GM21367 (cell line): ENCODE results near the gene KCMF1.

Experiments
- ATAC-seq: cut with Tn5 transposase; IDR thresholded peaks from one replicate; pipeline ENCODE4 v1.9.1; 2021; ENCODE audit not compliant: unreplicated experiment

Gene KCMF1

DNA sequence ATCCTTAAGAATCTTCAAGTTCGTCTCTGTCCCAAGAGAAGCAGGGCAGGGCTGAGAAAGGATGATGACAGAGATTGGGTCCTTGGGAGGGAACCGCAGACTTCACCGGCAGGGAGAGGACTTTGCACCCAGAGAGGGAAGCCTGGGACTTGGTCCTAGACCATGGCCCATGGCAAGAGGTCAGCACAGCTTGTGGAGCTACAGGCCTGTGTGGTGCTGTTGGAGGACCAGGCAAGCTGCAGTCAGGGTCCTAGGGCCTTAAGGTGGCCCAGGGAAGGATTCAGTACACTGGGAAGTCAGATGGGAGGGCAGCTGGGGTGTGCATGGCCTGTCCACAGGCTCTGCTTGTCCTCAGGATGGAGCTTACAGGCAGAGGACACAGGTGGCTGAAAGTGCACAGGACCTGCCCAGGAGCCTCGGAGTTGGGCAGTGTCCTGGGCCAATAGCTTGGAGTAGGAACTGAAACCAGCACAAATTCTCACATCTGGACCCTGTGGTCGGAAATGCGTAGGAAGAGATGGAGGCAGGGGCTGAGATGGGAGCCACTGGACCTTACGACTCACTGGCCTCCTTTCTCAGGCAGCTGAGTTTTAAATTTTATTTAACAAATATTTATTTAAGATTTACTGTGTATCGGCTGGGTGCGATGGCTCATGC, 105.8 kb downstream of the KCMF1 start:
- ATAC-seq = no peak

DNA sequence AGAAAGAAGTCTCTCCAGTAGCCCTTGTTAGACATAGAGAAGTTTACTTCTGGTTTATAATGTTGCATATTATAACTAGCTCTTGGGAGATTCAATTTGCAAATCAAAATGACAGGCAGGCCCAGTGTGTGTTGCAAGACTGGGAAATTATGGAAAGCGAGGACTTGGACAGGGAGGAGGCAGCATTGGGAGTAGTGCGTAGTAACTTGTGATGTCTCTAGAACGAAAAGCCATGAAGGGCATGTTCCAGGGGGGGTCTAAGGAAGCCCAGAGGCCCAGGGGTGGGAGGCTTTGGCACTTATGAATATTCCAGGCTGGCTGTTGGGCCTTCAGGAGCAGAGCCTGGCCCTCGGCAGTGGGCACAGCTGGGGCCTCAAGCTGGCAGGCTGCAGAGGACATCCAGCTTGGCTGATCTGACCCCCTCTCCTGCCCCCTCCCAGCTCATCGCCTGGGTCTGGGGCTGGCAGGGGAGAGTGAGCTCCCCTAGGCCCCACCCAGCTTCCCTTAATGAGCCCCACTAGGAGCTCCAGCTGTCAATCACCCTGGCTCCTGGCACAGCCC, 107.0 kb downstream of the KCMF1 start:
- ATAC-seq = no peak

DNA sequence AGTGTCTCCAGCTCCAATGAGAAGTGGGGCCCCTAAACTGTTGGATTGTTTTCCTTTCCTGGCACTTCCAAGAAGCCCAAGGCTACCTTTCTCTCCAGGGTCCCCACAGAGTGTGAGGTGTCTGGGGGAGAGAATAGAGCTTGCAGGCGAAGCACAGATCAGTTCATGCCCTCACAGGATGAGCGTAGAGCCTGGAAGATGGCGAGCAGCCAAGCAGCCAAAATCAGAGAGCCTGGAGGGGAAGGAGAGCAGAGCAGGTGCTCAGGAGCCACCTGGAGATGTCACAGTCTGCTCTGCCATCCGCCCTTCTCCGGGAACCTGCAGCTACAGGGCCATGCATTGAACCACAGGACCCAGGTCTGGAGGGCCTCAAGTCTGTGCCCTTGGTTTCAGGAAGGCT, 107.6 kb downstream of the KCMF1 start:
- ATAC-seq = no peak

DNA sequence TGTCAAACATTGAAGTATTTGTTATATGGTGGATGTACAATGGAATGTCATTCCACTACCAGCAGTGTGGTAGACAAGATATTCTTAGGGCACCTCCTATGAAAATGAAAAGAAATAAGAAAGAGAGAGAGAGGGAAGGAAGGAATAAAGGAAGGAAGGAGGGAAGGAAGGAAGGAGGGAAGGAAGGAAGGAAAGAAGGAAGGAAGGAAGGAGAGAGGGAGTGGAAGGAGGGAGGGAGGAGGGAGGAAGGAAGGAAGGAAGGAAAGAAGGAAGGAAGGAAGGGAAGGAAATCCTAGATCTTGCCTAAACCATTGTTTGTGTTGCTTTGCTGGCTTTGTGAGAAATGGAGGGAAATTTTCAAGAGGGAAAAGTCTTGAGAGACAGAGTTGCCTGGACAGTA, 112.1 kb downstream of the KCMF1 start:
- no peak for ATAC-seq

DNA sequence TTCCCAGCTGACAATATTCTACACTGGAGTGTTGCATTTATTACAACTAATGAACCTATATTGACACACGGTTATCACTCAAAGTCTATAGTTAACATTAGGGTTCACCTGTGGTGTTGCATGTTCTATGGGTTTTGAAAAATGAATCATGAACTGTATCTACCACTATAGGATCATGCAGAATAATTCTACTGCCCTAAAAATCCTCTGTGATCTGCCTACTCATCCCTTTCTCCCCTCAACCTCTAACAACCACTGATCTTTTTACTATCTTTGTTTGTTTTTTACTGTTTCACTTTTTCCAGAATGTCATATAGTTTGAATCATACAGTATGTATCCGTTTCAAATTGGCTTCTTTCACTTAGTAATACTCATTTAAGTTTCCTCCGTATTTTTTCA, 114.6 kb downstream of the KCMF1 start:
- ATAC-seq = no peak

DNA sequence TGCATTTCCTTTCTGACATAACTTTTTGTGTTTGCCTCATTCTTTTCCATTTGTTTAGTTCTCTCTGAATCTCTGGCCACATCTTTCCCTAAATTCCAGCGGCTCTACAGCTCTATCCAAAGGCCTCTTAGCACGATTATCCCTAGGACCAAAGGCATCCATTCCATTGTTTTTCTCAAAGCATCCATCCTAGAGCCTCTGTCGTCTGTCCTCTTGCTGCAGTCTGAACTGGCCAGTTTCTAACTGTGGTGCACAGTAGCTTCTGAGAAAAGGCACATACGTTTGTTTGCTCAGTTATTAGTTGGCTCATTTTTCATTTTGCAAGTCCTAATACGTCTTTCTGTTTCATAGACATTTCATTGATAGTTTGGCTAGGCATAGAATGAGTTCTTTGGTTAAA, 116.6 kb downstream of the KCMF1 start:
- ATAC-seq = no peak

DNA sequence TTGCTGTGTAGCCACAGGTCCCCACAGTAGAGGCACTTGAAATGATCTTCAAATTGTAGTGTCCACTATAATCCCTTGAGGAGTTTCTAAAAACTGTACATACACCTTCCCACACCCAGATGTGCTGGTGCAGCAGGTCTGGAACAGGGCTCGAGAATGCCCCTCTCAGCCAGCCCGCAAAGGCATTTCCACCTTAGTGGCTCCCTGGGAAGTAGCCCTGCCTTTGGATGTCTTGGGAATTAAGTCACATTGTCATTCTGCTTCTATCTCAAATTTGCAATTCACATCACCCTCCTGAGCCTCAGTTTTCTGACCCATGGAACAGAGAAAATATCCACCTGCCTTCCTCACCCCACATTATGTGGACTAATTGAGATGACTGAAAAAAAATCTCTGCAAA, 118.0 kb downstream of the KCMF1 start:
- ATAC-seq = no peak

DNA sequence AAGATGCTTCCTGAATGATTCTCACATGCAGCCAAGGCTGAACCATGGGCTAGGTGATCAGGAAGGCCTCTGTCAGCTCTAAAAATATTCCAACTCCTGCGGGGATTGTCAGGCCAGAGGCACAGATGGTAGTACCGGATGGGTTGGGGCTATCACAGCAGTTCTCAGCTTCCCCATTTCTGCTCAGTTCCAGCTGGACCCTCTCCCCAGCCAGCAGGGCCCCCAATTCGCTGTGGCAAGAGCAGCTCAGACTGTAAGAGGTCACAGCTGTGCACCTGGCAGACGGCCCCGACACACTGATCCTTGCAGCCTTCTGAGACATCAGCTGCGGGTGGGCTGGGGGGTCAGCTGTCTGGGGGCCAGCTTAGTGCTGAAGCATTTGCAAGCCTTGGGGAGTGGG, 118.6 kb downstream of the KCMF1 start:
- no peak for ATAC-seq

DNA sequence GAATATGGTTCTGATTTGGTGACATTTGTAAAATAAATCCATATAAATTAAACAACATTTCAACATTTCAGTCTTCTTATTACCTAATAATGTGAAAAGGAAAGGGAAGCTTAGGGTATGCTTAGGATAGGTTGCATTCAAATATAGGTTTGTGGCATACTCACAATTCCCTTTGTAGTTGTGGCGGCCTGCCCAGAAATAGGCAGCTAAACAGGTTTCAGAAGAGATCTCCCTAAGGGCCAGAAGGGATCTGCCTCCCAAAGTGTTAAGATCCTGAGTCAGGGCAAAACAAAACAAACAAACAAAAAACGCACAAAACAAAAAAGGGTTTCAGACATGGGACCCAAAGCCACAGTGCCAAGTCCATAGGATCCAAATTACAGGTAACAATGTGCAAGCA, 120.9 kb downstream of the KCMF1 start:
- no peak for ATAC-seq

DNA sequence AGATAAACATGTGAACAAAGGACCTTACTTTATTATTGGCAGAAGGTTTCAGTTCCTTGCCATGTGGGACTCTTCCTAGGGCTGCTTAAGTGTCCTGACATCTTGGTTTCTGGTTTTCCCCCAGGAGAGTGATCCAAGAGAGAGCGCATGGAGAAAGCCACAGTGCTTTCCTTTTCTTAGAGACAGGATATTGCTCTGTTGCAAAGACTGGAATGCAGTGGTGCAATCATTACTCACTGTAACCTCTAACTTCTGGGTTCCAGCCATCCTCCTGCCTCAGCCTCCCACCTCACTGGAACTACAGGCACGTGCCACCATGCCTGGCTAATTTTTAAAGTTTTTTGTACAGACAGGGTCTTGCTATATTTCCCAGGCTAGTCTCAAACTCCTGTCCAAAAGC, 124.1 kb downstream of the KCMF1 start:
- no peak for ATAC-seq

DNA sequence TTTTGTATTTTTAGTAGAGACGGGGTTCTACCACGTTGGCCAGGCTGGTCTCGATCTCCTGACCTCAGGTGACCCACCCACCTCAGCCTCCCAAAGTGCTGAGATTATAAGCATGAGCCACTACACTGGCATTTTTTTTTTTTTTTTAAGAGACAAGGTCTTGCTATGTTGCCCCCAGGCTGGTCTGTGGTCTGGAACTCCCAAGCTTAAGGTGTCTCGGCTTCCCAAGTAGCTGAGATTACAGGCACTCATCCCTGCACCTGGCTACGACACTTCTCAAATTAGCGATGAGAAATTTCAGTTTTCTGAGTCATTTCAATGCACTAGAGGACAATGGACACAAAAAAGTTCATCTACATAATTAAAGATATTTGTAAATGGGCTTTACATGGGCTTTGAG, 125.7 kb downstream of the KCMF1 start:
- no peak for ATAC-seq

DNA sequence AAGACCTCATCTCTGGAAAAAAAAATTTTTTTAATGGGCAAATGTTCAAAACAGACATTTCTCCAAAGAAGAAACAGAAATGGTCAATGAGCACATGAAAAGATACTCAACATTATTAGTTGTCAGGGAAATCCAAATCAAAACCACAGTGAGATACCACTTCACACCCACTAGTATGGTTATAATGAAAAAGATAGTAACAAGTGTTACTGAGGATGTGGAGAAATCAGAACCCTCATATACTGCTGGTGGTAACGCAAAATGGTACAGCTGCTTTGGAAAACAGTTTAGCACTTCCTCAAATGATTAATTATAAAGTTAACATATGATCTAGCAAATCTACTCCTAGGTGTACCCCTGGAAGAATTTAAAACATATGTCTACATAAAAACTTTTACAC, 133.3 kb downstream of the KCMF1 start:
- ATAC-seq = no peak

DNA sequence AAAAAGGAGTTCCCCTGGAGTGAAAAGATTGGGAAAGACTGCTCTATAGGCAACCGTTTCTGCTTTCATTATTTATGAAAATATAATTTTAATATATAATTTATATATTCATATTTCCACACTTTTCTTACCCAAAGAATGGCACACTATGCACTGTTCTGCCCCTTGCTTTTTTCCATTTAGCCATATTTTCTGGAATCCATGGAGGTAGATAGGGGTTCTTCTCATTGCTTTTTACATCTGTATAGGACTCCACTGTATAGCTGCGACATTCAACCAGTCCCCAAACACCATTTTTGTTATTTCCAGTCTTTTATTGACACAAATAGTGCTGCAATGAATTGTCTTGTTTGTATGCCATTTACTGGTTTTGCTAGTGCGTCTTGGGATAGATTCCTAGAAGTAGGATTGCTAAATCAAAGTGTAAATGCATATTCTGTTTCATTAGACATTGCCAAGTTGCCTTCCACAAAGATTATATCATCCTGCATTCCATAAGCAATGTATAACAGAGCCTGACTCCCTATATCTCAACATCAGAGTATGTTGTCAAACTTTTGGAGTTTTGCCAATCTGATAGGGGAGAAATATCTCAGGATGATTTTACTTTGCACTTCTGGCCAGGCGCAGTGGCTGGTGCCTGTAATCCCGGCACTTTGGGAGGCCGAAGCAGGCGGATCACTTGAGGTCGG, 135.7 kb downstream of the KCMF1 start:
- ATAC-seq = no peak
